ENCODE measurements around the gene MARK1. TPM values are rescaled to one million over a fixed set of nuclear protein-coding genes. Genes with fewer than 3 reads are reported as not detected.

Gene MARK1
- total RNA-seq, 3 donors from 2014 or later, result 1.4 to 11.2 (median 1.8) TPM

GRCh38 chr1:220691053-220691684 is 163.2 kb downstream of the MARK1 start:
- H3K9me3 ChIP-seq, result no peaks in the 10 kb centered on the region
- peak; percentile 46 for ATAC-seq
- intact Hi-C loops (cut with DNase I, micrococcal nuclease), result loop anchor here (5.0 kb wide), 1 partner anchor 86 kb away; no protein-coding TSS in a partner anchor
- DNase-seq, result peak in 2 of 3 donors; percentile 46 to 50
- no peak for TF ChIP-seq CTCF (IDR thresholded peaks at IDR 0.05)
- peak overlapping the region; percentile 70 for H3K4me3 ChIP-seq
- peaks cover 8% of the 10 kb centered on the region for H3K4me1 ChIP-seq (ENCODE audit: low read depth)
- H3K36me3 ChIP-seq (ENCODE audit: low read depth), result no peaks in the 10 kb centered on the region

- H3K4me1 ChIP-seq (ENCODE audit: low read depth), result peaks cover 8% of the 10 kb centered on the region
- no peaks in the 10 kb centered on the region for H3K36me3 ChIP-seq (ENCODE audit: low read depth)
- DNase-seq, result no peak
- no peak for TF ChIP-seq CTCF (IDR thresholded peaks at IDR 0.05)
- intact Hi-C loops (cut with DNase I, micrococcal nuclease), result loop anchor here (5.0 kb wide), 1 partner anchor 85 kb away; no protein-coding TSS in a partner anchor
- H3K4me3 ChIP-seq, result no peak overlapping the region
- ATAC-seq, result no peak
- no peaks in the 10 kb centered on the region for H3K9me3 ChIP-seq
Observed at GRCh38 chr1:220692436-220693228, 164.7 kb downstream of the MARK1 start.

GRCh38 chr1:220694866-220695382 is 167.0 kb downstream of the MARK1 start:
- intact Hi-C loops (cut with DNase I, micrococcal nuclease), result loop anchor here (5.0 kb wide), 1 partner anchor 82 kb away; no protein-coding TSS in a partner anchor
- H3K36me3 ChIP-seq (ENCODE audit: low read depth), result no peaks in the 10 kb centered on the region

GRCh38 chr1:220695426-220695825 is 167.5 kb downstream of the MARK1 start:
- intact Hi-C loops (cut with DNase I, micrococcal nuclease), result no loop called here
- no peak for TF ChIP-seq CTCF (IDR thresholded peaks at IDR 0.05)
- H3K9me3 ChIP-seq, result no peaks in the 10 kb centered on the region
- DNase-seq, result no peak
- H3K4me1 ChIP-seq (ENCODE audit: low read depth), result peaks cover 3% of the 10 kb centered on the region
- ATAC-seq, result no peak
- no peak overlapping the region for H3K4me3 ChIP-seq
- no peaks in the 10 kb centered on the region for H3K36me3 ChIP-seq (ENCODE audit: low read depth)

More at GRCh38 chr1:220694866-220695382, 167.0 kb downstream of the MARK1 start:
- ATAC-seq (no peak), DNase-seq (no peak)
- Histone ChIP-seq H3K4me1 (ENCODE audit: low read depth) (peaks cover 4% of the 10 kb centered on the region), H3K4me3 (no peak overlapping the region), H3K9me3 (no peaks in the 10 kb centered on the region)
- TF ChIP-seq CTCF (IDR thresholded peaks at IDR 0.05), result no peak

GRCh38 chr1:220696226-220696862 is 168.4 kb downstream of the MARK1 start:
- Histone ChIP-seq H3K4me1 (ENCODE audit: low read depth) (peaks cover under 1% of the 10 kb centered on the region), H3K9me3 (no peaks in the 10 kb centered on the region), H3K4me3 (no peak overlapping the region), H3K36me3 (ENCODE audit: low read depth) (no peaks in the 10 kb centered on the region)
- intact Hi-C loops (cut with DNase I, micrococcal nuclease), result no loop called here
- no peak for TF ChIP-seq CTCF (IDR thresholded peaks at IDR 0.05)
- DNase-seq, result no peak
- ATAC-seq, result no peak
